ENCODE measurements around the gene LAMTOR1. TPM values are rescaled to one million over a fixed set of nuclear protein-coding genes. Genes with fewer than 3 reads are reported as not detected.

LAMTOR1 gene
- total RNA-seq, 4 donors from 2014 or later = 116 to 133 (median 128) TPM

- TF ChIP-seq POLR2A (IDR thresholded peaks at IDR 0.05) = no peak
- TF ChIP-seq EP300 (IDR thresholded peaks at IDR 0.05) = no peak
- TF ChIP-seq CTCF (IDR thresholded peaks at IDR 0.05) = no peak
- DNase-seq (ENCODE audit: low spot score in 2 of 2) = no peak
- peak overlapping the region in 2 of 4 donors; percentile 43 to 61 for H3K27ac ChIP-seq
- H3K27me3 ChIP-seq = no peaks in the 10 kb centered on the region
- H3K9me3 ChIP-seq = no peaks in the 10 kb centered on the region
- no peak overlapping the region for H3K4me3 ChIP-seq
- peaks cover 0 to 48% (median 23%) of the 10 kb centered on the region in 4 donors for H3K4me1 ChIP-seq
- peaks cover 0 to 7% (median 0%) of the 10 kb centered on the region in 3 donors for H3K36me3 ChIP-seq
Observed at GRCh38 chr11:72066855-72067254, 36.2 kb downstream of the LAMTOR1 start.

- TF ChIP-seq POLR2A (IDR thresholded peaks at IDR 0.05) (no peak), CTCF (IDR thresholded peaks at IDR 0.05) (no peak), EP300 (IDR thresholded peaks at IDR 0.05) (no peak)
- Histone ChIP-seq H3K27me3 (no peaks in the 10 kb centered on the region), H3K27ac (no peak overlapping the region), H3K4me1 (peaks cover 0 to 2% (median 0%) of the 10 kb centered on the region in 4 donors), H3K9me3 (no peaks in the 10 kb centered on the region), H3K4me3 (no peak overlapping the region), H3K36me3 (peaks cover 0 to 16% (median 0%) of the 10 kb centered on the region in 3 donors)
- WGBS, 2 donors = 86 to 90% methylated on average over 5 of the region's 5 CpGs
- DNase-seq (ENCODE audit: low spot score in 2 of 2) = no peak
Observed at GRCh38 chr11:72061739-72062396, 41.2 kb downstream of the LAMTOR1 start.

GRCh38 chr11:72058416-72059034, 44.6 kb downstream of the LAMTOR1 start:
- 72 to 77% methylated on average over 3 of the region's 3 CpGs for WGBS, 2 donors
- Histone ChIP-seq H3K36me3 (peaks cover 0 to 16% (median 0%) of the 10 kb centered on the region in 3 donors), H3K27me3 (no peaks in the 10 kb centered on the region), H3K9me3 (no peaks in the 10 kb centered on the region), H3K27ac (no peak overlapping the region), H3K4me1 (no peaks in the 10 kb centered on the region), H3K4me3 (no peak overlapping the region)
- DNase-seq (ENCODE audit: low spot score in 2 of 2) = no peak
- no peak for TF ChIP-seq POLR2A (IDR thresholded peaks at IDR 0.05)
- no peak for TF ChIP-seq CTCF (IDR thresholded peaks at IDR 0.05)
- no peak for TF ChIP-seq EP300 (IDR thresholded peaks at IDR 0.05)

- no peak for DNase-seq (ENCODE audit: low spot score in 2 of 2)
- no peaks in the 10 kb centered on the region for H3K27me3 ChIP-seq
- no peak overlapping the region for H3K4me3 ChIP-seq
- H3K27ac ChIP-seq = peak overlapping the region in 3 of 4 donors; percentile 25 to 72 (median 43)
- 70 to 82% methylated on average over 3 of the region's 3 CpGs for WGBS, 2 donors
- peaks cover 0 to 25% (median 5%) of the 10 kb centered on the region in 4 donors for H3K4me1 ChIP-seq
- no peaks in the 10 kb centered on the region for H3K36me3 ChIP-seq
- TF ChIP-seq EP300 (IDR thresholded peaks at IDR 0.05) (peak in 1 of 2 donors; percentile 12), POLR2A (IDR thresholded peaks at IDR 0.05) (no peak)
- no peaks in the 10 kb centered on the region for H3K9me3 ChIP-seq
Observed at GRCh38 chr11:72048766-72049460, 54.2 kb downstream of the LAMTOR1 start.

Small RNA genes lying within 50 kb of the gene (small RNA-seq; reads per million reads assigned to genes)
- not detected for gene MIR3165
- gene RNU6-72P = not detected

Other genes starting within 250 kb of the LAMTOR1 start
- not detected for gene DEFB131B, start 224.8 kb downstream of the LAMTOR1 start, total RNA-seq
- gene XNDC1N, start 174.7 kb downstream of the LAMTOR1 start, total RNA-seq = 10 to 100 TPM in 3 of 4 donors, 1 to 10 TPM in 1; 4.6 to 21.4 (median 15.7) TPM
- gene RNF121, start 174.3 kb downstream of the LAMTOR1 start, total RNA-seq = 10 to 100 TPM; 17.2 to 29.4 (median 21.4) TPM
- 10 to 100 TPM in 1 of 4 donors, 1 to 10 TPM in 3; 5.1 to 11.6 (median 6.3) TPM for gene IL18BP, start 104.4 kb downstream of the LAMTOR1 start, total RNA-seq
- gene NUMA1, start 22.8 kb downstream of the LAMTOR1 start, total RNA-seq = 100 to 1,000 TPM; 345 to 650 (median 380) TPM
- gene LRRC51, start 22.4 kb downstream of the LAMTOR1 start, total RNA-seq = 10 to 100 TPM in 1 of 4 donors, 1 to 10 TPM in 3; 7.3 to 10.8 (median 9.2) TPM
- not detected for gene TOMT, start 2.6 kb upstream of the LAMTOR1 start, total RNA-seq
- gene ANAPC15, start 9.4 kb upstream of the LAMTOR1 start, total RNA-seq = 10 to 100 TPM; 20.8 to 36.7 (median 30.8) TPM
- gene FOLR3, start 32.4 kb upstream of the LAMTOR1 start, total RNA-seq = under 1 TPM in 1 of 4 donors, not detected in 3; 0.63 TPM
- under 1 TPM in 2 of 4 donors, not detected in 2; 0.39 to 0.66 TPM for gene FOLR1, start 88.8 kb upstream of the LAMTOR1 start, total RNA-seq
- gene FOLR2, start 113.5 kb upstream of the LAMTOR1 start, total RNA-seq = 10 to 100 TPM; 27.8 to 60.9 (median 35.7) TPM
- gene INPPL1, start 121.5 kb upstream of the LAMTOR1 start, total RNA-seq = 100 to 1,000 TPM in 2 of 4 donors, 10 to 100 TPM in 2; 73.6 to 137 (median 94.8) TPM
- not detected for gene PHOX2A, start 140.9 kb upstream of the LAMTOR1 start, total RNA-seq